Heart right ventricle (tissue), 16 donors: ENCODE measurements around the gene CATSPERD. TPM values are rescaled to one million over a fixed set of nuclear protein-coding genes. Genes with fewer than 3 reads are reported as not detected.
A peak's percentile ranks its signal among the peaks of the same experiment; 100 is the strongest.

Experiments
- ATAC-seq, 8 donors: fragments of 200-7000 bp; cut with Tn5 transposase; one replicate each; pipeline ENCODE4 v1.9.1; 2020; ENCODE audit warnings: mild to moderate bottlenecking in 8 of 8, moderate library complexity in 8 of 8, moderate number of reproducible peaks in 1 of 8
- DNase-seq, 2 donors: peaks; one replicate each; pipeline ENCODE4 v3.0.0-alpha.2; 2020
- H3K27ac ChIP-seq, 10 donors: fragments of 200-600 bp; sonication (generic) in 2 of 10; one replicate each; pipeline versions ENCODE4 v1.5.0 to v1.8.0; 2020 to 2022; ENCODE audit warnings: mild to moderate bottlenecking in 3 of 10
- H3K27me3 ChIP-seq, 7 donors: fragments of 200-600 bp; one replicate each; pipeline ENCODE4 v1.8.0; 2021 to 2022; ENCODE audit warnings: mild to moderate bottlenecking in 2 of 7
- H3K36me3 ChIP-seq, 9 donors: fragments of 200-600 bp; sonication (generic) in 1 of 9; one replicate each; pipeline versions ENCODE4 v1.5.0 to v1.8.0; 2020 to 2022; ENCODE audit warnings: mild to moderate bottlenecking in 2 of 9
- H3K4me1 ChIP-seq, 9 donors: fragments of 200-600 bp; sonication (generic) in 1 of 9; one replicate each; pipeline versions ENCODE4 v1.5.0 to v1.8.0; 2020 to 2022; ENCODE audit warnings: mild to moderate bottlenecking in 4 of 9
- H3K4me3 ChIP-seq, 10 donors: fragments of 200-600 bp; sonication (generic) in 2 of 10; one replicate each; pipeline versions ENCODE4 v1.5.0 to v1.8.0; 2020 to 2022; ENCODE audit warnings: mild to moderate bottlenecking in 7 of 10, moderate library complexity in 2 of 10
- H3K9me3 ChIP-seq, 11 donors: fragments of 200-600 bp in 10 of 11; sonication (generic) in 2 of 11; one replicate each; pipeline versions ENCODE4 v1.5.0 to v1.8.0; 2013 to 2022; ENCODE audit warnings: mild to moderate bottlenecking in 2 of 11, control low read depth in 1 of 11, moderate library complexity in 1 of 11
- WGBS, 2 donors: extraction: QIAGEN DNeasy Blood & Tissue Kit; methylation state at CpG; one replicate each; pipeline ENCODE4 v1.1.7; 2013; ENCODE audit warnings: inconsistent platforms in 1 of 2; 5-methylcytosine and 5-hydroxymethylcytosine counted together
- intact Hi-C, 10 donors: fragments of 100-400 bp; cut with DNase I; formaldehyde crosslinking; loops; one replicate each; pipeline versions ENCODE4 v1.11.1 to v1.14.2; 2022
- polyA plus RNA-seq, 2 donors: library from polyadenylated mRNA; stranded (reverse); fragments of 200-250 nt; gene quantifications; one replicate each; pipeline ENCODE4 v1.2.3, GENCODE V29; 2013
- total RNA-seq, 10 donors: library from RNA; stranded (reverse); fragmentation: NEBNext Ultra II Directional in 3 of 10; extraction: Animal tissue kit (Norgen Biotek cat#: 25700) in 3 of 10; gene quantifications; one replicate each; pipeline versions ENCODE4 v1.2.1 to v1.2.4, GENCODE V29; 2021 to 2023
- TF ChIP-seq, protein P1 (sequence below), 9 donors: fragments of 200-600 bp; sonication (generic) in 2 of 9; IDR thresholded peaks; one replicate each; pipeline versions ENCODE4 v1.5.0 to v1.8.0; 2021 to 2022; ENCODE audit warnings: antibody characterized with exemption in 9 of 9, mild to moderate bottlenecking in 5 of 9, moderate library complexity in 1 of 9
- donor health status: Arrhythmogenic right ventricular cardiomyopathy.
- donor health status: ischemic (EF 13 %, LVEDD 7.1; RV severe dilation, severe dysfunction).
- donor health status: healthy with polysubstance abuse.
- donor health status: DM: no; HTN: yes; CAD: no.
- donor health status: DM: no; HTN: no; CAD: no.
- donor health status: ischemic (EF 25% LVEDD 6.9; RV normal size, moderate dysfunction).
- donor health status: ischemic (EF 25% LVEDD 5.7; RV mildly dilated, moderate dysfunction).
- donor health status: healthy.
- donor health status: DM: yes; HTN: yes; CAD: no.
- donor health status: Ischemic cardiomyopathy.
- donor health status: ischemic (EF 35%, LVEDD 5.7; RV mildly dilated, moderate dysfunction).
- donor health status: nonischemic (EF 11% LVEDD 7.7; RV severe dilation, severe dysfunction).
- donor health status: DM: yes; HTN: yes; CAD: no.
- donor health status: PGD.
- donor health status: ischemic (EF 29% LVEDD 5.4; RV normal size, mild dysfunction).
- donor health status: nonischemic (EF 23%, LVEDD 6.1; RV moderate dilation, normal function).

Gene CATSPERD
- total and polyA plus RNA-seq, 12 donors = not detected

DNA sequence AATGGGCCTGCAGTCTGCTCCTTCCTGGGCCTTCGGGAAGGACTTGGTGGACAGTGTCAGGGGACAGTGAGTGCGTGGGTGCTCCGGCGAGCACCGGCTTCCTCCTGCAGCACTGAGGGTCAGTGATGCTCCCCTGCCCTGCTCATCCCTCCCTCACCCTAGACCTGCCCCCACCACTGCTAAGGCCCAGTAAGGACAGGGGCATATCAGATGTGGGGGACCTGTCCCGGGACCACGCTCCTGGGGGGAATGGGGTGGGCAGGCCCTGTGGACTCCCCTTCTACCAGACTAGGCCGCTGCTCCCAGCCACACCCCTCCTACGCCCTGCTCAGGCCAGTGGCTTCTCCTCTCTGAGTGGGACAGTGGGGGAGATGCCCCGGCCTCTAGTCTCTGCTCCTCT lies 43.3 kb upstream of the CATSPERD start:
- TF ChIP-seq, protein P1, sequence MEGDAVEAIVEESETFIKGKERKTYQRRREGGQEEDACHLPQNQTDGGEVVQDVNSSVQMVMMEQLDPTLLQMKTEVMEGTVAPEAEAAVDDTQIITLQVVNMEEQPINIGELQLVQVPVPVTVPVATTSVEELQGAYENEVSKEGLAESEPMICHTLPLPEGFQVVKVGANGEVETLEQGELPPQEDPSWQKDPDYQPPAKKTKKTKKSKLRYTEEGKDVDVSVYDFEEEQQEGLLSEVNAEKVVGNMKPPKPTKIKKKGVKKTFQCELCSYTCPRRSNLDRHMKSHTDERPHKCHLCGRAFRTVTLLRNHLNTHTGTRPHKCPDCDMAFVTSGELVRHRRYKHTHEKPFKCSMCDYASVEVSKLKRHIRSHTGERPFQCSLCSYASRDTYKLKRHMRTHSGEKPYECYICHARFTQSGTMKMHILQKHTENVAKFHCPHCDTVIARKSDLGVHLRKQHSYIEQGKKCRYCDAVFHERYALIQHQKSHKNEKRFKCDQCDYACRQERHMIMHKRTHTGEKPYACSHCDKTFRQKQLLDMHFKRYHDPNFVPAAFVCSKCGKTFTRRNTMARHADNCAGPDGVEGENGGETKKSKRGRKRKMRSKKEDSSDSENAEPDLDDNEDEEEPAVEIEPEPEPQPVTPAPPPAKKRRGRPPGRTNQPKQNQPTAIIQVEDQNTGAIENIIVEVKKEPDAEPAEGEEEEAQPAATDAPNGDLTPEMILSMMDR (IDR thresholded peaks at IDR 0.05) = no peak
- Histone ChIP-seq H3K4me3 (no peak overlapping the region), H3K27me3 (no peaks in the 10 kb centered on the region), H3K4me1 (peaks cover 5 to 32% (median 21%) of the 10 kb centered on the region in 9 donors), H3K36me3 (peaks cover 0 to 16% (median 0%) of the 10 kb centered on the region in 9 donors), H3K27ac (no peak overlapping the region), H3K9me3 (no peaks in the 10 kb centered on the region)
- ATAC-seq (no peak), DNase-seq (no peak)
- 94 to 95% methylated on average over 10 of the region's 10 CpGs for WGBS, 2 donors
- intact Hi-C loops = loop anchor here in 2 of 10 donors (5.0 kb wide), 2 partner anchors 50 to 55 kb away; partner anchors contain the start of genes SAFB (in 1 of the 2) and SAFB2 (in 1 of the 2)

DNA sequence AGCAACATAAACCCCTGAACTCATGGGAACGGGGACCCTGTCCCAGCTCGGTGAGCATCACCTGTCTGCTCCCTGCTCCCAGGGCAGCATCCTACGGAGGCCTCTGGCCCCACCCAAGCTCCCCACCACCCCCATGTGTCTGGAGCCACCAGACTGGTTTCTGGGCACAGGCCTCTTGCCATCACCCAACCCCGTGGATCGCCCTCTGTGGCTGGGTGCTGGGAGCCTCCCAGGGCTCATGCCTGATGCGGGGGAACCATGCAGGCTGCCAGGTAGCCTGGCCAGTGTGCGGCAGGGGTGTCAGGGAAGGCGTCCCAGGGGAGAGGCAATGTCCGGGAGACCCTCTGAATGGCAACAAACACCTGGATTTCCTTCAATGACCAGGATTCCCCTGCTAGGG lies 42.9 kb upstream of the CATSPERD start:
- Histone ChIP-seq H3K4me3 (no peak overlapping the region), H3K36me3 (peaks cover 0 to 16% (median 0%) of the 10 kb centered on the region in 9 donors), H3K9me3 (no peaks in the 10 kb centered on the region), H3K27ac (no peak overlapping the region), H3K27me3 (no peaks in the 10 kb centered on the region), H3K4me1 (peaks cover 5 to 32% (median 21%) of the 10 kb centered on the region in 9 donors)
- no peak for DNase-seq
- no peak for ATAC-seq
- 89 to 90% methylated on average over 9 of the region's 9 CpGs for WGBS, 2 donors
- TF ChIP-seq, protein P1 (IDR thresholded peaks at IDR 0.05) = no peak
- intact Hi-C loops = loop anchor here in 2 of 10 donors (5.0 kb wide), 2 partner anchors 50 to 55 kb away; partner anchors contain the start of genes SAFB (in 1 of the 2) and SAFB2 (in 1 of the 2)

DNA sequence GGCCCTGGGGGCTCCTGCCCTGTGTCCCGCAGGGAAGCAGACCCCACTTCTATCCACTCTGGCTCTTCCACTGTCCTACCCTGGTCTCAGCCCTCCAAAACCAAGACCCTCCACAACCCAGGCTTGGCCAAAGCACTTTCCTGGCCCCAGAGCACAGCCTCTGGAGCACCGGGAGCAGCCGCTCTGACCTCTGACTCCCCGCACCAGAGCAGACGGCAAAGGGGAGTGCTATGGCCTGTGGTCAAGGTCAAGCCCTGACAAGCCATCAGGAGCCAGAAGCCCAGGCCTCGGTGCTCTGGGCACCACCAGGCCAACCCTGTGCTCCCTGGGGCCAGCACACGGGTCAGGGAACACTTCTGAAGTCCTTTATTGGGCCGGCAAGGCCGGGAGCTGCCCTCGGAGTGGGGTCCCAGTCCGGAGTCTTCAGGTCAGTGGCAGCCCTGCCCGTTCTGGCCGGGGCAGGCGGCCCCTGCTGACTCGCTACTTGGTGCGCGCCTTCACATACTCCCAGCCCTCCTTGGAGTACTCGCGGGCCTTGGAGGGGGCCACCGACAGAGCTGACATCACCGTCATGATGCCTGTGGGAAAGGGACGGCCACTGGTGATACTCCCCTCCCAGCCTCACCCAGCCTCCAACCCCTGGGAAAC lies 42.2 kb upstream of the CATSPERD start:
- peaks cover 0 to 16% (median 0%) of the 10 kb centered on the region in 9 donors for H3K36me3 ChIP-seq
- TF ChIP-seq, protein P1 (IDR thresholded peaks at IDR 0.05) = no peak
- 92 to 93% methylated on average over 22 of the region's 22 CpGs for WGBS, 2 donors
- intact Hi-C loops = loop anchor here in 2 of 10 donors (5.0 kb wide), 2 partner anchors 51 to 56 kb away; partner anchors contain the start of genes SAFB (in 1 of the 2) and SAFB2 (in 1 of the 2)
- ATAC-seq = no peak
- no peak overlapping the region for H3K27ac ChIP-seq
- no peaks in the 10 kb centered on the region for H3K9me3 ChIP-seq
- H3K27me3 ChIP-seq = no peaks in the 10 kb centered on the region
- no peak overlapping the region for H3K4me3 ChIP-seq
- H3K4me1 ChIP-seq = peaks cover 5 to 32% (median 21%) of the 10 kb centered on the region in 9 donors
- no peak for DNase-seq

DNA sequence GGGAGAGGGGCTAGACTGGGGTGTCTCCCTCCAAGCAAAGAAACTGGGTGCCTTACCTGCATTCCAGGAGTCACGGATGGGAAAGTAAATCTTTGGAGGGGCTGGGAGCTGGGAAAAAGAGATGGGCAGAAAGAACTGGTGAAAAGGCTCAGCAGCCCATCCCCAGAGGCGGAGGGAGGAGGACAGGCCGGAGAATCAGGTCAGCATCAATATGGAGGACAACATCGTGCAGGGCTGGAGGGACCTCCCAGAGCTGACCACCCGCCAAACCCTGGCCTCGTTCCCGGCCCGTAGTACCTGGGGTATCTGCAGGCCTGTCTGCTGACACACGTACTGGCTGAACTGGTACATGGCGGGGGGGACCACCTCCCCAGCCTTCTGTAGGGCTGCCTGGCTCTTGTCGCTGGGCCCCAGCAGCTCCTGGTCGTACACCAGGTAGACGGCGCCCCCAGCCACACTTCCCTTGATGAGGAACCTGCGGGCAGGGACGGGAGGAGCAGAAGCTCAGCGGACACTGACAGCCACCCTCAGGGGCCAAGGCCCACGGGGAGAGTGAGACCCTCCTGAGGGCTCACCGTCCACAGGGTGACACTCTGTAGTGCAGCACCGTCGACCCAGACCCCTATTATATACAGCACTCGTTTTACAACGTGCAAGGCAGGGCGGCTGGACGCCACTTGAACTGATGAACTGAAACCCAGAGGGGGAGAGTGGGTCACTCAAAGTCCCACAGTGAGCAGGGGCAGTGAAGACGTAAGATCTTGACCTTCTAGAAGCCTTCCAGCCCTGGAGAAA lies 41.0 kb upstream of the CATSPERD start:
- ATAC-seq = peak in 2 of 8 donors; percentile 2 to 3
- TF ChIP-seq, protein P1 (IDR thresholded peaks at IDR 0.05) = no peak
- Histone ChIP-seq H3K36me3 (peaks cover 0 to 16% (median 0%) of the 10 kb centered on the region in 9 donors), H3K4me3 (peak overlapping the region; percentile 32 to 97 (median 82)), H3K27ac (peak overlapping the region; percentile 57 to 97 (median 93)), H3K4me1 (peaks cover 5 to 32% (median 21%) of the 10 kb centered on the region in 9 donors), H3K9me3 (no peaks in the 10 kb centered on the region), H3K27me3 (no peaks in the 10 kb centered on the region)
- intact Hi-C loops = loop anchor here in 4 of 10 donors (2.0 to 5.0 kb wide), 4 partner anchors 41 to 57 kb away; partner anchors contain the start of genes SAFB (in 3 of the 4), SAFB2 (in 3 of the 4), CATSPERD (in 1 of the 4) and LONP1 (in 1 of the 4)
- DNase-seq = peak in 1 of 2 donors; percentile 39
- 20 to 22% methylated on average over 26 of the region's 26 CpGs for WGBS, 2 donors
